T-helper 9 cell (primary cell): ENCODE data around the gene HECW1.

Experiments
- DNase-seq: peaks from one replicate; pipeline ENCODE4 v3.0.0-alpha.2; 2020

Gene HECW1

DNA sequence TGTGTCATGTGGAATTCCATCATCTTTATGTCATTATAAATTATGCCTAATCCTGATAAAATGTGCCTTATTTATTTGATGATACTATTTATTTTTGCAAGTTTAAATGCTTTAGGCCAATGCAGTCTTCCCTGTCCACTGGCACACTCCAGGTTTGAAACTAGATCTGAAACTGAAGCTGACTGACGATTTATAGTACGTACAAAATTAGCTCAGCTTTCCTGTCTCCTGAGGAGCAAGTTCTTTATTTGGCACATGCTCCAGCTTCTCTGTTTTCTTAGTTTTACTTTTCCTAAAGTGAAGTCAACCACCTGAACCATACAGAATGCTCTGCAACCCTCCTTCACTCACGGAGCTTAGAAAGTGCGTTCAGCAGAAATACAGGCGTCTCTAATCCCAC, 164.1 kb downstream of the HECW1 start:
- DNase-seq: no peak

DNA sequence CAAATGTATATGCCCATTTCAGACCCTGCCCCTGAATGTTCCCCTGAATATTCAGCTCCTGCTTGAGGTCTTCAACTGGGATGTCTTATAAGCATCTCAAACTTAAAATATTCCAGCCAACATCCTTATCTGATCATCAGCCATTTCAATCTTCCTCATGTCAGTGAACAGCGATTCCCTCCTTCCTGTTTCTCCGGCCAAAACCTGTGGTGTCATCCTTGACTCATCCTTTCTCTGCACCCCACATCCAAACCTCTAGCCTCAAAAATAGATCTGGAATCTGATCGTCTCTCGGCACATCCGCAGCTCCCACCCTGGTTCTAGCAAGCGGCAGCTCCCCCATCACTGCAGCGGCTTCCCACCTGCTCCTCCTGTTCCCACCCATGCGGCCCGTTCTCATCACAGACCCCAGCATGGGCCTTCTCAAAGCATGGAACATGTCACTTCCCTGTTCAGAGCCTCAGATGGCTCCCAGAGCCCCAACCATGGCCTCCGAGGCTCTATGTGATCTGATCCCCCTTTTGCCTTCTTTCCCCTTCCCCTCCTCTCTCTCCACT, 165.7 kb downstream of the HECW1 start:
- DNase-seq: no peak

DNA sequence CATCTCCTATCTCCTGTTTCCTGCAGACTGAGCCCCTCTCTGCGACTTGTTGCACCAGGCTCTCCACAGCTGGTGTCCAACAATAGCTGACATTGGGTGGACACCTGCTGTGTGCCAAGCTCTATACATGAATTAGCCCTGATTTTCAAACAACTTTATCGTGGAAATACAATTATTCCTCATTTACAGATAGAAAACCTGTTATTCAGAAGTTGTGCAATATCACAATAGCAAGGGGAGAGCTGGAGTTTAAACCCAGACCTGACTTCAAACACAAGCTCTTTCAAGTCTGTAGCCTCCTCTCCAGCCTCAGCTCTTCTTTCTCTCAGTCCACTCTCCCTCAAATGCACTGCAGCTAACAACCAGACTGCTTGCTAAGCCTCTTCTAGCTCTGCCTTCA, 168.8 kb downstream of the HECW1 start:
- no peak for DNase-seq

DNA sequence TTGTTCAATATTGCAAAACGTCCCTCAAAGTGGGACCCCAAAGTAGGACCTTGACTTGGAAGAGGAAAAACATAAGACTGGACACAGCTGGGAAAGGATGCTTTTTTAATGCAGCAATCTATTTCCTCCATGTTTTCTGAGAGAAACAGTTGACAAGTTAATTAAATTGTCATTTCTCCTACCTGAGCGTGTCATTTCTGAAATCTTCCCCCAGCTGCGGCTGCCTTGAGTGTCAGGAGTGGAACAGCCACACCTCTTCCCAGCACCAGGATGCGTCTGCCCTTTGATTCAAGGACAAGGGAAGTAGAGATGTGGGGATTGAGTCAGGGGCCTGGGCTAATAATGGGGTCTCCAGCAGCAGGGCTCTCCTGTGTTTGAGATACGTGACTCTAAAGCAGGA, 171.3 kb downstream of the HECW1 start:
- no peak for DNase-seq

DNA sequence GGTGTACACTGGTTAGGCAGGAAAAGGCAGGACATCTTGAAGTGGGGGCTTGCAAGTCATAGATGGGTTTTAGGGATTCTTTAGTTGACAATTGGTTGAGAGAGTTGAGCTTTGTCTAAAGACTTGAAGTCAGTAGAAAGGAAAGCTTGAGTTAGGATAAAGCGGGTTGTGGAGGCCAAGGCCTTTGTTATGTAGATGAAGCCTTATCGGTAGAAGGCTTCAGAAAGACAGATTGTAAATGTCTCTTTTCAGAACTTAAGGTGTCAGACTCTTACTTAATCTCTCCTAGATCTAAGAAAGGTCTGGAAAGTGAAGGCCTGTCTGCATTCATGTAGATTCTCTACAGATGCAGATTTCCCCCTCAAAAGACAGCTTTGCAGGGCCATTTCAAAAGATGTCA, 177.4 kb downstream of the HECW1 start:
- no peak for DNase-seq

DNA sequence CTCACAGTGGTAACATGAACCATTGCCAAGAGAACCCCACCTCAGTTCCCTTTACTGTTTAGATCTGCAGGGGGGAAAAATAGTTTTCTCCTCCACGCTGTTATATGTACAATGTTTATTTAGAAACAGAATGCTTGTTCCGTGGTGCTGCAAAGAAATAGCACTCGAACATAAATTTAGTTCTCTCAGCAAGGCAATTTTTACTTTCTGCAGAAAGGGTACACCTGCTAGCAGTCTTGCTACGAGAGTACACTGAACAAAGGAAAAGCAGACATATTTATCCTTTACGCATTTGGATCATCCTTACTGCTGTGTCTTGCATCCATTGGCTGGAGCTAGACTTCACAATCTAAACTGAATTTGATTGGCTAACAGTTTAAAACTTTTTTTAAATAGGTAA, 178.5 kb downstream of the HECW1 start:
- DNase-seq: no peak

DNA sequence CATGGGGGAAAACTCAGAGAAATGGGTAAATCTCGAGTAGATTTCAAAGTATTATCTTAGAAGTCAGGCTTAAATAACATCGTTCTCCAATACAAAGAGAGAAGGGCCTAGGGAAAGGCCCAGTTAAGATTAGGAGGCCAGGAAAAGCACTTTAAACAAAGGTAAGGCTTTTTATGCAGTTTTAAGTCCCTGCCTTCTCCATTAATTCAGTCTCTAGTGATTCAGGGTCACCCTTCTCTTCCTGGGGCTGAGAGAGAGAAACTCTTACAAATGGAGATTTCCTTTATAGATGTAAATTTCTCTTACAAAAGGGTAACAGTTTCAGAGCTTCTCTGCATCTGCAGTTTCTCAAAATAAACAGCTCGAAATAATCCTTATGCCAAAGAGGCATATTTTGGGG, 179.3 kb downstream of the HECW1 start:
- DNase-seq: no peak

DNA sequence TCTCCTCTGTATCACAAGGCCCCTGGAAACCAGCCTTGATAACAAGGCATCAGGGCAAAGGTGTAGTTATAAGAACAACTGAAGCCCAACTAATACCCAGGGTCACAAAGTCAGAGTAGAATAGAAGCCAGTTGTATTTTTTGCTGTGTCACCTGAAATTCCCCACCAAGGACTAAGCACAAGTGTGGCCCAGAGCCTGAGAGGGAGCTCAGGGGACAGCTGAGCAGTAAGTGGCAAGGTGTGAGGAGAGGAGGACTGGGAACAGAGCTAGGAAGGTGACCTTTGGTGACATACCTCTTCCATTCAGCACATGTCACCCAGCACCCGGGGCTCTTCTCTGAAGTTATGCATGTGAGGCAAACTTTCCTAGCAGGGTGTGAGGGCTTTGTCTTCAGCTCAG, 179.9 kb downstream of the HECW1 start:
- no peak for DNase-seq

DNA sequence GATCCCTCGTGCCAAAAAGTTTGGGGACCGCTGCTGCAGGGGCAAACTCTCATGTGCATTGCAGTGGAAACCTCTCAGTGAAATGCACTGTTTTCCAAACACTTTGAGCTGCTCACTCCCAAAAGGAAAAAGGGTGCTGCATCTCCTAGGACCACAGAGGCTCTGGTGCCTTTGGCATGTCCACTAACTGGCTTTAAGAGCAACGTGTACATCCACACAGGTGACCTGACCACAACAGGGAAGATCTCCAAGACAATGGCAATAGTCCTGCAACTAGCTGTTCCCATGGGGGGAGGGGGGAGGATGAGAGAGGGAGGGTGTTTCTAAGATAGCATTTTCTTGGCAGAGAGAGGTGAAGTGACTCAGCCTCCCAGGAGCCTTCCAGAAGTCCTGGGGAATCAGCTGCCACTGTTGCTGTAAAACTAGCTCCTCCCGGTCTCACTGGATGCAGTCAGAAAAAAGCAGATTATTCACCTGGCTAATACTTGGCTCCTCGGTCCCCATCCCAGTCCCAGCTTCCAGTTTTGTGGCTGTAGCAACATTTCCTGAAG, 181.7 kb downstream of the HECW1 start:
- DNase-seq: no peak

DNA sequence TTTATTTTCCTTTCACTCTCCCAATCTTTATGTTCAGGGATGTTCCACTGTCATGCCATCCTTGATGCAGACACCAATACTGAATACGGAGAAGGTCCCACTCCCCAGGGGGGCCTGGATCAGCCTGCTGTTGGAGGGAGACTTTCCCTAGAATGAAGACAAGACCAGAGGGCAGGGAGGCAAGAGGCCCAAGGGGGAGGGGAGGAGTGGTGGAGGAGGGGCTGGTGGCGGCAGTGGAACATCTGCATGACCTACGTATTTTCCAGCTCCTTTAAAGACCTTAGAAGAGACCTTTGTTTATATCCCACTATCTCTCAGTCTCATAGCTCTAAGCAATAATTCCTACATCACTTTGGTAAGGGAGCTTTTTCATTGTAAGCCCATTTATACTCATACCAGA, 183.0 kb downstream of the HECW1 start:
- no peak for DNase-seq

DNA sequence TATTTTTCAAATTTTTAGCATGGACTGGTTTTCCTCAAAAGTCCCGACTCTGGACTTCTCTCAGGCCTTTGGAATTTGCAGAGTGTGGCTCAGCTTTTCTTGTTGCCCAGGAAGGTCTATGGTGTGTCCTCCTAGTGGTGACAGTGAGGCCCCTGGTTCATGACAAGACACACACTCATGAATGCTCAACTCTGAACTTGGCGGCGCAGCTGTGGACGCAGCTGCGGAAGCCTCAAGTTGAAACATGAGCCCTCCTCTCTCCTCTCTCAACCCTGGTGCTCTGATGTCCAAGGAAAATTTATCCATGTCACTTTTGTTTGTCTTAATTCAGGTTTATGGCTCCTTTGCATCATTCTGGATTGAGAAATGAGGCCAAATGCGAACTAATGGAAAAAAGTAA, 183.9 kb downstream of the HECW1 start:
- DNase-seq: no peak

DNA sequence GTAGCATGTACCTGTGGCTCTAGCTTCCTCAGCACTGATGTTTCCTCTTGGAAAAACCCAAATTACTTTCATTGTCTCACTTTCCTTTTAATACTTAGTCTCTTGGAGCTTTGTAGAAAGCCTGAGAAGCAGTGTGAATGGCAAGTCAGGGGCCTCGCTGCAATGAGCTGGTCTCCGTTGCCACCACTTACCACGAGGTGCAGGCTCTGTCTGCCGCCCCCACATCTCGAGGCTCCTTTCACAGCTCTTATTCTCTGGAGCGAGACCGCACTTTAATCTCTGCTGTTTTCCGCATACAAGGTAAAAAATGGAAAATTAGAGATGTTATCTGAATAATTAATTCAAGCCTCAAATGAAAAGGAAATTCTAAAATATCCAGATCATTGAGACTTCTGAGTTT, 186.2 kb downstream of the HECW1 start:
- DNase-seq: no peak

DNA sequence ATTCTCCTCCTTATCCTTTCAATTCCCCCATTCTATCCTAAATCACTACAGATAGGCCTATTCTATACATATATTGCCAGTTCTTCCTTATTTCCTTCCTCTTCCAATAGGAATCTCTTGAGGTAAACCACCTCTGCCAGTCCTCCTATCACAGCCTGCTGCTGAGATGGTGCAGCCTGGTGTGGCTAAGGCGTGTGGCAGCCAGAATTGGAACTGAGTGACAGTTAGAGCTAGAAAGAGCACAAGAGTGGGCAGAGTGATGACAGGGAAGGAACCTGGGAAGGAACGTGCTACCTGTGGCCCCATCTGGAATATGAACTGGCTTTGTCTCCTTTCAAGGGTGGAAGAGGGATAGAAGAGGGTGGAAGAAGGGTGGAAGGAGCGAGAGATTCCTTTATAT, 187.7 kb downstream of the HECW1 start:
- DNase-seq: no peak

DNA sequence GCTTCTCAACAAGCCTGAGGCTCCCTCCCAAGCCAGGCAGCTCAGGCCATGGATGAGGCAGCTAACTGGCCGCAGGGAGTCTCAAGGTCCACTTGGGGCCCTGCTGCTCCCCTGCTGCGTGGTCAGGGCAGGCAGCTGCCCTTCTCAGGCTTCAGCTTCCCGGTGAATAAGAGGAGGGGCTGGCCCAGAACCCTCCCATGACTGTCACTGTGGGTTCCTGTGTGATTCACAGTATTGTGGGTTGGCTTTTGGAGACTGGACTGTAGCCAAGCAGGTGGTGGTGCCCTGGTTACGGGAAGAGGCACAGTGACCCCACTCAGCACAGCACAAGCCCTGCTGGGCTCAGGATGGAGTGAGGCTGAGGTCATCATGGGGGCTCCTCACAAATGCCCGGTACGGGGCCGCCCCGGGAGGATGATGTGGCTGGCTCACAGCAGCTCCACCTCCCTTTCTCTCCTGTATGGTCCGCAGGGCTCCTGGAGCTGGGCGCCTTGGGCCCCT, 189.8 kb downstream of the HECW1 start:
- no peak for DNase-seq

DNA sequence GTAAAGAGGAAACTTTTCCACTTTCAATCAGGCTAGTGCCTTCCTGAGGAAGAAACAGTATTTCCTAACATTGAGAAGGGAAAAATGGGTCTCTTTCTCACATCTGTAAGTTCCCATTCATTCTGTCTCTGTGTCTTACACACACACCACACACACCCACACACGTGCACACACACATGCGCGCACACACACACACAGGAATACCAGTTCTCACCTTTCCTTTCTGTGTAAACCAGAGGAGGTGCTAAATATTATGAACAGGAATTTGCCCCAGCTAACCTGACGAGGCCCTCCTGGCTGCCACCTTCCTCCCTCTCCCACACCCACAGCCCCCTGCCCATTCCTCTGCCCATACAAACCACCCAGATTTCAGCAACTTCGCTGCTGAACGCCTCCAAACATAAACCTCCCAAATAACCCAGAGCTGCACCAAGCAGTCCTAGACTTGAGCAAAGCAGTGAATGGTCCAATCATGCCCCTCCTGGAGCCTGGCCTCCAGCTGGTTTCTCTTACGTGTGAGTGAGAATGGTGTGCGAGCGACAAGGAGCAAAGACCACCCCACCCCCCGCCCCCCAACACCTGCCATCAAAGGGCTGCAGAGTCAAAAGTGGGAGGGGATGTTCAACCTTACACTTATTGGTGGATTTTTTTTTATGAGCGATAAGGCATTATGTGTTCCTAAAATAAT, 190.5 kb downstream of the HECW1 start:
- DNase-seq: no peak

DNA sequence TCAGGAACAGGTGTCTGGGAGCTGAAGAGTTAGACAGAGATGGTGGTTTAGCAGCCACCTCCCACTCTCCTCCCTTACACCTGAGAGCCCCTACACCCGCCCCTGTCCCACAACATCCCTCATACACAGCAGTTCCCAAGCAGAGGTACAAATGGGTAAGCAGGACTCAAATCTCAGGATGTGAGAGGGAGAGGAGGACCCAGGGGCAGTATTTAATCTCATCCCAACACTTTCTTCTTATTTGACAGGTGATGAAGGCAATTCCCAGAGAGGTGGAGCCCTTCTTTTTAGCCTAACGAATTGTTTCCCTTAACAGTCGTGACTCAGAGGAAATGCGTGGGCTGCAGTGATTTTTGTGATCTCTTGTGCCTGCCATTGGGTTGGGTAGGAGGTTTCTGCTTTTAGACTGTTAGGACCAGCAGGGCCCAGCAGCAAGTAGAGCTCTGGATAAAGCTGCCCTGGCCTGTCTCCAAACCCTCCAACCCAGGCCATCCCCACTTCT, 191.3 kb downstream of the HECW1 start:
- DNase-seq: no peak

DNA sequence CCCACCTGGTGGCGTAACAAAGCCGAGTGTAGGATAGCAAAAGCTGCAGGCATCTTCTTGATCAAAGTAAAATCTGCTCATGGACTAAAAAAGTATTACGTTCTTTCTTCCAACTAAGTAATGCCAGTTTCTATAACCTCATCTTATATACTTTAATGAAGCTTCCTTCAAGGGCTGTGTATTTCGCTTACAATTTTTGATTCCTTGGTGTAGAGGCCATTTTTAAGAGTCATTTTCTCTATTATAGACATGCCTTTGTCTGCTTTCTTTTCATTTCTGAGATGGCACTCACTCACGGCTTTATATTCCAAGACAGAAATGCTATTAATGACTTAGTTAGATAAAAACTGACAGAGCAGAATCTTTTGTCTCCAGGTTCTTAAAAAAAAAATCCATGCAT, 194.0 kb downstream of the HECW1 start:
- no peak for DNase-seq

DNA sequence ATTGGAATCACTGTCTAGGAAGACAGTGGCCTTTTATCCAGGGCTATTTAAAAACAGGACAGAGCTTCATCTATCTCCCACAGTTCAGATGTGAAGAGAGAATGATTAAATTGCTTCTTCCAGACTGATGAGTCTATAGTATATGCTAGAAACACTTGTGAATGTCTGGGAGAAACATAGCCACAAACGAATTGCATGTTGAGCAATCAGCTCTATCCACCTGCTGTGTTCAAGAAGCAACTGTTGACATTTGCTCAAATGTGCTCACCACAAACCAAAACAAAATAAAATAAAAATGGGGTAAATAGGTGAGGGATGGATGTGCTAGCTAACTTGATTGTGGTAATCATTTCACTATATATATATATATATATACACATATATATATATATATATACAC, 195.1 kb downstream of the HECW1 start:
- DNase-seq: no peak

DNA sequence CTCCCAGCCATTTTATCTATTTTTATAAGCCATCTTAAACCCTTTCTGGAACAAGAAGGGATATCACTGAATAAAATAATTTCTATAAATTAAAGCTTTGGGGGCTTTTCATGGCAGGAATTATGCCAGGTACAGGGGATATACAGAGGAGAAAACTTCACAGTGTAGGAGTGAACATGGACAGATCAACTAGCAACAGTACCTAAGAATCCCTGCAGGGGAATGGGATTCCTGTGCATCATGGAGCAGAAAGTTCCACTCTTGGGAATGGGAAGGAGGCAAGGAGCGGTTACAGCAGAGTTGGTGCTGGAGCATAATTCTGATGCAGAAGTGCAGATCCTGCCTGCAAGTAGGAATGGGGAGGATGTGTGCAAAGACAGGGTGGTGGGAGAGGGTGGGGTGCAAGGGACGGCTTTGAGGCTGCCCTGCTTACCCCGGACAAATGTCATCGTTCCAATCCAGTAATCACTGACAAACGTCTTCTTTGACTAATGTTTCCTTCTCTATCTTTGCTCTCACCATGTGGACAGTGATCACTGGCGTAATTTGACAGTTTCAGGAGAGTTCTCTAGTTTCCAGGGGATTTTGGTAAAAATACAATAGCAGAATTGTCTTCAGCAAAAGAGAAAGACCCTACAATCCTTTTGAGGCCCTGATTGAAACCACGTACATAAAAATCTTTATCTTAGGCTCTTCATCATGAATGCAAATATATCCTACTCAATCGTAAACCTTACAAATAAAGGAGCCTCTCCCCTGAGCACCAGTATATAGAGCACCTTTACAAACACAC, 196.7 kb downstream of the HECW1 start:
- no peak for DNase-seq

DNA sequence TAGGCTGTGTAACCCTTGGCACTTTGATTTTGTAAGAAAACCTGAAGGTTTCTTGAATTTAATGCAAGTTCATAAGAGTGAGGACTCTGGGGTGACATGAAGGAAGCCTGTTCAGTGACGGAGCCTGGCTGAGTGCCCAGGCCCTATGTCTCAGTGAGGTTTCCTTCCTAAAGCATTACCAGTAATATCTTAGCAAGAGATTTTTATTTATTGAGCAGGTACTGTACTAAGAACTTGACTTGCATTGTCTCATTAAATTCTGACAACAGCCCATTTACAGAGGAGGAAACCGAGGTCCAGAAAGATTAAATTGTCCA, 197.2 kb downstream of the HECW1 start:
- no peak for DNase-seq

DNA sequence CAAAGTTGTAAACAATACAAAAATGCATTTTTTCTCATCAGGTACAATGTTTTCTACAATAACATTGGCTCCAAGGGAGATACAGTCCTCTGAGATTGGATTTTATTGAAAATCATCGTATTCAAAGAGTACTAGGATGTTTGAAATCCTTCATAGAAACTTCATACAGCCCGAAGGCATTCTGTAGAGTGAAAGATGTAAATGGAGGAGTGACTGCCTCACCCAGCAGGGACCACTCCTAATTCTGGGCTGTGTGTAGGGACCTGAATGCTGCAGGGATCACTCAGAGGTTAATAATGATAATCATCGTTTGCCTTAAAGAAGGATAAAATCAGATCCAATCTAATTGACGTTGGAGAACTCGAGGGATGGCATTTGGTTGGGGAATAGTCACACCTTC, 198.6 kb downstream of the HECW1 start:
- no peak for DNase-seq

DNA sequence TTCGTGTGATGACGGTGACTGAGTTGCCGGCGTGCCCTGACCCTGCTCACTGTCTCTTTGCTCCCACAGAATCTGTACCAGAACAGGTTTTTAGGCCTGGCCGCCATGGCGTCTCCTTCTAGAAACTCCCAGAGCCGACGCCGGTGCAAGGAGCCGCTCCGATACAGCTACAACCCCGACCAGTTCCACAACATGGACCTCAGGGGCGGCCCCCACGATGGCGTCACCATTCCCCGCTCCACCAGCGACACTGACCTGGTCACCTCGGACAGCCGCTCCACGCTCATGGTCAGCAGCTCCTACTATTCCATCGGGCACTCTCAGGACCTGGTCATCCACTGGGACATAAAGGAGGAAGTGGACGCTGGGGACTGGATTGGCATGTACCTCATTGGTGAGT, 199.2 kb downstream of the HECW1 start:
- no peak for DNase-seq

DNA sequence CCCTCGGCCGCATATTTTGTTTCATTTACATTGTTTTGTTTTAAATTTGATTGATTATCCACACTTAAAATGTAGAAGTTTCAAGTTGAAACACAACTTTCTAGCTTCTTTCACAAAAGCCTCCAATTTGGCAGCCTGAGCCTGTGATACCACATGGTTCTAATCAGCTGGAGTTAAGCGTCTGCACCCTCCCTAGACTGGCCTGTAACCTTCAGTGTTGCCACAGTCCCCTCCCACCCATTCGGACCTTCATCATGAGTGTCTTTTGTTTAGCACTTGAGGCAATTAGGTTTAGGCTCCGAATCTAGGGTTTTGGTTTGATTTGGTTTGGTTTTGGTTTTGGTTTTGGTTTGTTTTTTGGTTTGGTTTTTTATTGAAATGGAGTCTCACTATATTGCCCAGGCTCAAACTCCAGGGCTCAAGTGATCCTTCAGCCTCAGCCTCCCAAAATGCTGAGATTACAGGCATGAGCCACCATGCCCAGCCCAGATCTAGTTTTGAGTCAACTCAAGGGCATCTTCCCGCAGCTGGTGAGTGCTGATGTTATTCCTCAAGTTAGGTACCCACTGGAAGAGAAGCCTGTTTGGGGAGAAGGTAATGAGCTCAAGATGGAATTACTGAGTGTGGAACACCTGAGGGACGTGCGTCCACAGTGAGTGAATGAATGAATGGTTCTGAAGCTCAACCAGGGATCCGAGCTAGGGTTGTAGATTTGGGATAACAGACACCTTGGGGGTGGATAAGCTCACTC, 201.4 kb downstream of the HECW1 start:
- DNase-seq: no peak
